SU-DHL-6 (cell line): Measurements from ENCODE around the gene PRRC2A.

Experiments used
- CTCF ChIP-seq: fragments of 200-600 bp; sonication (generic); IDR thresholded peaks from one replicate; pipeline ENCODE4 v1.5.1; 2017; ENCODE audit warnings: antibody characterized with exemption, mild to moderate bottlenecking, low read length, moderate library complexity; ENCODE audit not compliant: insufficient read depth, poor library complexity, severe bottlenecking
- EZH2phosphoT487 ChIP-seq: fragments of 200-600 bp; sonication (generic), shearing (Covaris generic); conservative IDR thresholded peaks from 2 replicates; pipeline ENCODE4 v1.6.1; 2018; ENCODE audit warnings: mild to moderate bottlenecking, antibody characterized with exemption, low read length, moderate library complexity, mixed read lengths

- TF ChIP-seq CTCF, result no peak
- no peak for TF ChIP-seq EZH2phosphoT487
Measured at GRCh38 chr6:31641370-31641769, 20.9 kb downstream of the PRRC2A start.
